SK-N-SH treated with all-trans-retinoic acid at 6 μM for 48 hours (cell line): Measurements from ENCODE around the gene ZC3H12C.

Experiments
- ATAC-seq: fragments of 200-7000 bp; cut with Tn5 transposase; 3 replicates; pipeline ENCODE4 v1.9.1; 2020; ENCODE audit warnings: mild to moderate bottlenecking, moderate library complexity
- ARNTL ChIP-seq: fragments of 450-650 bp; formaldehyde crosslinking; IDR thresholded peaks from 2 replicates; pipeline ENCODE4 v1.5.0; 2020; ENCODE audit warnings: low read depth, mild to moderate bottlenecking, moderate library complexity, borderline replicate concordance
- CSRNP3 ChIP-seq: fragments of 250-450 bp; sonication (Bioruptor Pico); IDR thresholded peaks from 2 replicates; pipeline ENCODE4 v1.5.1; 2021; ENCODE audit warnings: mild to moderate bottlenecking, moderate library complexity
- ESRRG ChIP-seq: fragments of 250-450 bp; sonication (Bioruptor Pico); IDR thresholded peaks from 2 replicates; pipeline ENCODE4 v1.6.1; 2021; ENCODE audit warnings: mild to moderate bottlenecking
- ISL1 ChIP-seq: fragments of 250-450 bp; sonication (Bioruptor Pico); IDR thresholded peaks from 2 replicates; pipeline ENCODE4 v2.1.2; 2022; ENCODE audit warnings: mild to moderate bottlenecking, moderate library complexity
- OSR1 ChIP-seq: fragments of 250-450 bp; sonication (Bioruptor Pico); IDR thresholded peaks from 2 replicates; pipeline ENCODE4 v1.8.0; 2022; ENCODE audit warnings: moderate library complexity, mild to moderate bottlenecking, inconsistent platforms
- PATZ1 ChIP-seq: fragments of 250-450 bp; sonication (Bioruptor Pico); IDR thresholded peaks from 2 replicates; pipeline ENCODE4 v1.8.0; 2020; ENCODE audit warnings: mild to moderate bottlenecking, moderate library complexity, borderline replicate concordance
- POU6F1 ChIP-seq: fragments of 250-450 bp; sonication (Bioruptor Pico); IDR thresholded peaks from 2 replicates; pipeline ENCODE4 v1.8.0; 2021; ENCODE audit warnings: low read depth, mild to moderate bottlenecking, moderate library complexity, borderline replicate concordance
- PPARA ChIP-seq: fragments of 250-450 bp; sonication (Bioruptor Pico); IDR thresholded peaks from 2 replicates; pipeline ENCODE4 v1.5.0; 2020; ENCODE audit warnings: mild to moderate bottlenecking, borderline replicate concordance
- RARB ChIP-seq: fragments of 250-450 bp; sonication (Bioruptor Pico); IDR thresholded peaks from 2 replicates; pipeline ENCODE4 v1.8.0; 2021; ENCODE audit warnings: mild to moderate bottlenecking, moderate library complexity
- TCF4 ChIP-seq: fragments of 250-450 bp; sonication (Bioruptor Pico); IDR thresholded peaks from 2 replicates; pipeline ENCODE4 v1.8.0; 2021; ENCODE audit warnings: mild to moderate bottlenecking, moderate library complexity, borderline replicate concordance
- TSHZ2 ChIP-seq: fragments of 250-450 bp; sonication (Bioruptor Pico); IDR thresholded peaks from 2 replicates; pipeline ENCODE4 v1.5.0; 2020; ENCODE audit warnings: mild to moderate bottlenecking, moderate library complexity
- ZFP3 ChIP-seq: fragments of 250-450 bp; sonication (Bioruptor Pico); IDR thresholded peaks from 2 replicates; pipeline ENCODE4 v1.5.0; 2020; ENCODE audit warnings: mild to moderate bottlenecking, moderate library complexity
- ZFP30 ChIP-seq: fragments of 450-650 bp; formaldehyde crosslinking; IDR thresholded peaks from 2 replicates; pipeline ENCODE4 v1.5.0; 2022; ENCODE audit warnings: mild to moderate bottlenecking, moderate library complexity
- ZNF565 ChIP-seq: fragments of 450-650 bp; formaldehyde crosslinking; conservative IDR thresholded peaks from 2 replicates; pipeline ENCODE4 v1.5.0; 2020; ENCODE audit warnings: low read depth, mild to moderate bottlenecking, moderate library complexity
- ZNF70 ChIP-seq: fragments of 450-650 bp; formaldehyde crosslinking; IDR thresholded peaks from 2 replicates; pipeline ENCODE4 v1.5.0; 2020; ENCODE audit warnings: mild to moderate bottlenecking, moderate library complexity
- ZNF8 ChIP-seq: fragments of 450-650 bp; formaldehyde crosslinking; IDR thresholded peaks from 2 replicates; pipeline ENCODE4 v1.5.0; 2020; ENCODE audit warnings: mild to moderate bottlenecking, moderate library complexity

Gene ZC3H12C

DNA sequence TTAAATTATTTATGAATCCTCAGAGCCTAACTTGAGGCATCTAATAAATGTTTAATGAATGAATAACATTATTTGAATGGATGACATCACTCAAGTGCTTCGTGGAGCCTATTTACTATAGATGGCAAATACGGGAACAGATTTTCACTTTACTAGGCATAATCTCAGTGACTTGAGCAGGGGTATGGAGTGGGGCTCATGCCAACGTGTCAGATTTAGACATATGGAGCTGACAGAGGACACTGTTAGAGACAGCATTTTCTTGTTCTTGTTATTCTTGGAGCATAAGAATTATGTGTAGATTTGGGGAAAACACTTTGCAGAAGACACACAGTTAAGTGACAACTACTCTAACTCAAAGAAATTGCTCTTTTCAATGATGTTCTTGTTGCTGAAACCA is 124.7 kb downstream of the ZC3H12C start:
- no peak for ATAC-seq
- no peak for TF ChIP-seq TCF4 (CRISPR knock-in tag)

- TF ChIP-seq ZFP3 (CRISPR knock-in tag) = no peak
- no peak for TF ChIP-seq PPARA (CRISPR knock-in tag)
- no peak for TF ChIP-seq ZNF8
- TF ChIP-seq ESRRG (CRISPR knock-in tag) = no peak
- TF ChIP-seq TCF4 (CRISPR knock-in tag) = no peak
- TF ChIP-seq PATZ1 (CRISPR knock-in tag) = no peak
- TF ChIP-seq OSR1 (CRISPR knock-in tag) = no peak
- no peak for TF ChIP-seq CSRNP3
- no peak for TF ChIP-seq ZFP30 (CRISPR knock-in tag)
- TF ChIP-seq ISL1 (CRISPR knock-in tag) = no peak
- TF ChIP-seq ZNF565 = no peak
- TF ChIP-seq ARNTL (CRISPR knock-in tag) = no peak
- no peak for TF ChIP-seq POU6F1 (CRISPR knock-in tag)
- TF ChIP-seq ZNF70 (CRISPR knock-in tag) = no peak
- no peak for TF ChIP-seq RARB (CRISPR knock-in tag)
- TF ChIP-seq TSHZ2 (CRISPR knock-in tag) = no peak
- ATAC-seq = no peak
Observed at GRCh38 chr11:110219006-110219785, 126.0 kb downstream of the ZC3H12C start.
